Measurements from ENCODE around the gene ST6GALNAC6. TPM values are rescaled to one million over a fixed set of nuclear protein-coding genes. Genes with fewer than 3 reads are reported as not detected.

The ST6GALNAC6 gene
- total and polyA plus RNA-seq, 2 of the 8 experiments (the other 6 are each of a cell fraction or from before 2014, with no cell fraction given), result 43.7 to 64.4 TPM

DNA sequence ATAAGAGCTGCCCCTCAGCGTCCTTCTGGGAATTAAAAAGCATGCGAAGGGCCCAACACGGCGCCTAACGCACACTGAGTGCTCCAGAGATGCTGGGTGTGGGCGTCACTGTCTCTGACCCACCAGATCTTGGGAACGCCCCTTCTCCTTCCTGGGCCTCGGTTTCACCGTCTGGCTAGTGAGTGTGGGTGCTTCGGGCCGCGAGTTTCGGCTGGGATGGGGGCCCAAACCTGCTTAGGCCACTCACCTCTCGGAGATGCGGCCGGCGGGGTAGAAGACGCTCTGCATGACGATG is 27.4 kb upstream of the ST6GALNAC6 start (continued):
- no peak for TF ChIP-seq CHD7 (IDR thresholded peaks at IDR 0.05; ENCODE audit: insufficient replicate concordance, low read length)
